ENCODE measurements around the gene TMLHE. TPM values are rescaled to one million over a fixed set of nuclear protein-coding genes. Genes with fewer than 3 reads are reported as not detected.

The TMLHE gene
- total and polyA plus RNA-seq, 3 donors from 2014 or later = 5.3 to 17.2 (median 16.1) TPM

GRCh38 chrX:155441097-155441496 lies 171.7 kb downstream of the TMLHE start:
- H3K27ac ChIP-seq = no peak overlapping the region
- H3K4me3 ChIP-seq = no peak overlapping the region
- intact Hi-C loops (cut with DNase I; ENCODE audit: low total_unique reads) = no loop called here
- H3K36me3 ChIP-seq (ENCODE audit: low read depth, missing control alignments) = no peaks in the 10 kb centered on the region
- no peak for TF ChIP-seq CTCF (IDR thresholded peaks at IDR 0.05)
- no peak for TF ChIP-seq POLR2A (IDR thresholded peaks at IDR 0.05)
- no peak for DNase-seq
- H3K4me1 ChIP-seq = no peaks in the 10 kb centered on the region
- no peaks in the 10 kb centered on the region for H3K27me3 ChIP-seq
- H3K9me3 ChIP-seq = no peaks in the 10 kb centered on the region

Small RNA genes within 50 kb of the gene (microRNA-seq; reads per million reads assigned to microRNA genes)
- gene MIR1184-3 (ENCODE audit: borderline number of aligned reads in 2 of 2, borderline replicate concordance in 1 of 2) = 0 reads per million in 2 donors

Small RNA genes within 50 kb of the gene (small RNA-seq; reads per million reads assigned to genes)
- gene MIR1184-3 = 0 reads per million in 2 donors

Other genes starting within 250 kb of the TMLHE start
- gene F8A2, start 230.9 kb downstream of the TMLHE start, total RNA-seq = not detected
- gene F8A2, start 230.9 kb downstream of the TMLHE start, polyA plus RNA-seq (ENCODE audit: insufficient read depth, low read depth, low replicate concordance) = not detected
- gene F8A3, start 154.3 kb downstream of the TMLHE start, total RNA-seq = 10 to 100 TPM; 20.8 to 28.6 TPM
- gene F8A3, start 154.3 kb downstream of the TMLHE start, polyA plus RNA-seq (ENCODE audit: insufficient read depth, low read depth, low replicate concordance) = 6.1 TPM
- 1 to 10 TPM; 1.9 to 2.0 TPM for gene SPRY3, start 366 bp downstream of the TMLHE start, total RNA-seq
- 0.71 TPM for gene SPRY3, start 366 bp downstream of the TMLHE start, polyA plus RNA-seq (ENCODE audit: insufficient read depth, low read depth, low replicate concordance)

Measured in testis (tissue), 3 donors.